Glomerular visceral epithelial cell (primary cell): ENCODE data around the gene THADA.

Experiments
- DNase-seq: peaks from one replicate; pipeline ENCODE4 v3.0.0-alpha.2; 2016; ENCODE audit errors: extremely low spot score

Gene THADA

DNA sequence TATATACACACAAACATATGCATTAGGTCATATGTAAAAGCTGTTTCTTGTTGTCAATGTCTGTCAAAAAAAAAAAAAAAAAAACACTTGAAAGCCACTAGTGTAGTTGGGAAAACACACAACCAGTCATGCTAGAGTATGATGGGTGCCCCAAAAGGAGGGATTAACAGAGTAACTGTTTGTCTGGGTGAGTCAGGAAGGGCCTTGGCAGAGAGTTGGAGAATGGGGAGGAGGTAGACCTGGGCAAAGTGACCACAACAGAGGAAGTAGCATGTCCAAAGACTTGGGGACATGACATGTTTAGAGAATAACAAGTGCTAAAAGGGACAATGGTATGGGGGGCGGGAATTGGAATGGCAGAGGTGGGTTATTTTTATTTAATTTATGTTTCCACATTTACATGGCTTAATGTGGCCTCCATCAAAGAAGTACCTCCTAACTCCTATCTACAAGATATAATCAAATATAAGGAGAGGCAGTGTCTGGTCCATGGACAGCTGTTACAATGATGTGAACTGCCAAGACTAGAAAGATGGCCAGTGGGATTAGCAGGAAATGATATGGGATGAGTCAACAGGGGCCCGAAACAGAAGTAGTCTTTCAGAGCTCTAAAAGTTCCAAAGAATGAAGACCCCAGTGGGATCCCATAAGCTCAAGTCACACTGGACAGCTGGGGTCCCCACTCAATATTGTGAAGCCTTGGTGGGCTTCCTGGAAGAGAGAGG, 269.6 kb downstream of the THADA start:
- DNase-seq: no peak

DNA sequence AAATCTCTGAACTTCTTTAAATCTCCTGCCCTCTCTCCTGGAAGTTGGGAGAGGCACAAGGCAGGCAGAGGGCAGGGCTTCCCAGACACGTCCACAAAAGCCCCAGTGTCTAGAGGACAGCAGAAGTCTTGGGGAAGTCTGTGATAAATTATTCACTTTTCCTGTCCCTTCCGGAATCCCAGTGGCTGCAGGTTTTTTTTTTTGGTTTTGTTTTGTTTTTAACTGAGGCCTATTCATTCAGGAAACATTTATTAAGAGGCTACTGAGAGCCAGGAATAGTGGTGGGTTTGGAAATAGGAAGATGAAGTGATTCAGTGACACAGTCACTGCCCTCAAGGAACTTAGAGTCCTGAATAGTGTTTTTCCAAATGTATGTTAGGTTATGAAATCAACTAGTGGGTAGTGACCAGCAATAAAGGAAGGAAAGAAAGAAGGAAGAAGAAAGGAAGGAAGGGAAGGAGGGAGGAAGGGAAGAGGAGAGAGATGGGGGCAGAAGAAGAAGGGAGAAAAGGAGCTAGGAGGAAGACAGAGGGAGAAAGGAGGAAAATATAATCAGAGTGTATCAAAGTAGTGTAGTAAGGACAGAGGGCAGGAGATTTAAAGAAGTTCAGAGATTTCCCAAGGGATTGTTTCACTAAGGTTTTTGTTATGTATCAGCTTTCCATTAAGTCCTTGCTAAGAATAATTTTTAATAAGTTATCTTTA, 270.6 kb downstream of the THADA start:
- DNase-seq: no peak

DNA sequence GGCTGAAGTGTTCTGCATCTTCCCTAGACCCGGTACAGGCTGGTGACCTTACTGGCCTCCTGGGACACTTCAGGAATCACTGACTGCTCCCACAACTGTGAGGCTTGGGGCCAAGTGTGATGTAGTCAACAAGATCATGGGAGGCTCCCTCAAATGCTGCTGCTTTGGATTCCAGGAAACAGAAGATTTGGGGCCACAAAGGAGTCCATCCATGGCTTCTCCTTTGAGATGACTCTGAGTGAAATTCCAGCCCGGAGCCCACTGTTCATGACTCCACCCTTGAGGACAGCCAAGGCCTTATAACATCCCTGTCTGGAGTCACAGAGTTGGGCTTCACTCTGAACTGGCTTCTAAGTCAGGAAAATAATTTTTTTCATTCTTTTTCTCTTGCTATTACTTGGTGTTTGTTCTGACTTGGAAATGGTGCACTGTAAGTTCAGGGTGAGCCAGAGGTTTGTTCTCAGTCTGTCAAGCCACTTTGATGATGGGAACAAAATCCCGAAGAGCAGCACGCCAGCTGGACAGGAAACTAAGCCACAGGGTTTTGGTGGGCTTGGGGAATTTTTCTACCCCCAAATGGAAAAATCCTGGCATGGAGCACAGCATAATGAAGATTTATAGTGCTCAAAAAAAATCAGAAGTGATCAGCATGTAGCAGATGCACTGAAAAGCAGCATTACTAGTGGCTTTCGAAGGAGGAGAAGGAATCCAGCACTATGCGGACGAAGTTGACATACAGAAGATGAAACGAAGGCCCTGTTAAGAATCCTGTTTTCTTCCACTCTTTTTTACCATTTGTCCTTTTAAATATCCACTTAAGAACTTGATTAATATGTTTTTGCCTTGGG, 271.4 kb downstream of the THADA start:
- DNase-seq: no peak

DNA sequence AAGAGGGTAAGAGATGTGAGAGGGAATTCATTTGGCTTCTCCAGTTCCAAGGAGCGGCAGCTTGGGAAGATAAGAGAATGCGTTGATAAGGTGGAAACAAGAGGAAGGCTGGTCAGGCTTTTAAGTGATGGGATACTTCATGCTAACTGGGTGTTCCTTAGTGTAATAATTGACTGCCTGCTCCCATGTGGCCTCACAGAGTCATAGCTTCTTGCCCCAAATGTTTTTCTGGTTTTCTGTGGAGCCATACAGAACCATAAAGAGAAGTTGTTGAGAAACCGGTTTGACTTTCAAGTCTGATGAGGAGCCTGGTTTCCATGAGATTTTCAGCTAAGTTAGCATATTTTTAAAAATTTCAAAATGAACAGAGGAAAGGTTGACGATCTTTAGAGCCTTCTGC, 272.0 kb downstream of the THADA start:
- DNase-seq: no peak

DNA sequence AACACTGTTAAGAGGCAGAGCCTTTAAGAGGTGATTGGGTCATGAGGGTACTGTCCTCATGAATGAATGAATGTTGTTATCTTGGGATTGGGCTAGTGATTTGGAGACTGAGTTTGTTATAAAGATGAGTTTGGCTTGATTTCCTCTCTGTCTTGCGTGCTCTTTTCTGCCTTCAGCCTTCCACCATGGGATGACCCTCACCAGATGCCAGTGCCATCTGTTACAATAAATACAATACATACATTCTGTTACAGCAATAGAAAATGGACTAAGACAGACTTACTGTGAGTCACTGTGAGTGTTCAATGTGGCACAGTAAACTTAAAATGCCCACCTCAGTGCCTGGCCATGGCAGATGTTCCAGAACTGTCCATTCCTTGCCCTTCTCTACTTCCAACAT, 274.4 kb downstream of the THADA start:
- DNase-seq: no peak

DNA sequence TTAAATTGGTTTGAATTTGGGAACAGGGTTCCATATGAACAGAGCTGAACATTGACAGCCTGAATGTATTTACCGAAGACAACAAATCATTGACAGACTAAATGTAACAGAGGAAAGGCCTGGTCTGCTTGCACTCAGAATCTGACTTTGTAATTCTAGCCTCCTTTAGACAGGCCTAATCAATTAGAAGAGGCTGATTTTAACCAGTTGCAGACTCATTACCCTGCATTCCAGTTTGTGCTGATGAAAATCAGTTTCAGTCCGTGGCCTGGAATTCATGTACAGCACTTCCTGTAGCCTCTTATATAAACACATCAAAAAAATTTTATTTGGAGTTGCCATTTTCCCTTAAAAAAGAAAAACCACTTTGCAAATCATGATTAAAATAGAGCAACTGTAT, 276.3 kb downstream of the THADA start:
- no peak for DNase-seq

DNA sequence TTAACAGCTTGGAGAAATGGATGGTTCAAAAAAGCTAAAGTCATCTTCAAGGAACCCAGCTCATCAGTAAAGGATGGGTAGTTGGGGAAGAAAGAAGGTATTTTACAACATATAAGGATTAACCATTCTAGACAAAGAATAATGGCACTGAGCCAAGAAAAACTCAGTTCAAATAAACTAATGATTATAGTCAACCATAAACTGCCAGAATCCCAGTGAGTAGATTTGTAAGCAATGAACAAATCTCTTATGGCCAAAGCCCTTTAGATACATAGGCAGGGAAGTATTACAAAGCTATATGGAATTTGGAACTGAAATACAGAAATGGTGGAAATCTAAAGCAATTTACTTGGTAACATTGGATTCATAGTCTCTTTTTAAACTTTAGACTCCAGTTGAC, 277.0 kb downstream of the THADA start:
- DNase-seq: no peak

DNA sequence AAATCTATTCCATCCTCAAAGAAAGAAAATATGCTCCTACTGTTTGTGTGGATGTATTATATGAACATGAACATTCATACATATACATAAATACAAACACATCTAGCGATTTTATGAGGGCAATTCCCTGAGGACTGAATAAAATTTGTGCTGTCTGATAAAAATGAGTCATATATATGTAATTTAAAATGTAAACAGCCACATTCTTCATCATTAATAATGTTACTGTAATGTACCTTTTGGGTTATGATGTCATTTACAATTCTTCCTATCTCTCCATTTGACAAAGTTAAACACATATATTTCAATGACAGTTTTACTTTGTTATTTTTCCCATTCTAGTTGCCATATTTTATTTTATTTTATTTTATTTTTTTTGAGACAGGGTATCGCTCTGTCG, 278.2 kb downstream of the THADA start:
- no peak for DNase-seq

DNA sequence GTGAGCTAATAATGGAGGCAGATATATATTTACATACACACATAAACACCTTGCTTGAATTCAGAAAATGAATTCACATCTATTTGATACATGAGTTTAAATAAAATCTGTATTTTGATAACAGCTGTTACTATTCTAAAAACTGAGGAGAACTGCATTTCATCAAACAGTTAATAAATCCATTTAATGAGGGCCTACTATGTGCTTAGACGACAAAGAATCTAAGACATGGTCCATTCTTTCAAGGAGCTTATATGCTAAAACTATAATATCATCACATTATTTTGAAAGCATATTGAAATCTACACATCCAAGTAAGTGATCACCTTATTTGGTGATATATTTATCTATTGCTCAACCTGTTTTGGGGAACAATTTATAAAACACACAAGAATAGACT, 278.6 kb downstream of the THADA start:
- DNase-seq: no peak

DNA sequence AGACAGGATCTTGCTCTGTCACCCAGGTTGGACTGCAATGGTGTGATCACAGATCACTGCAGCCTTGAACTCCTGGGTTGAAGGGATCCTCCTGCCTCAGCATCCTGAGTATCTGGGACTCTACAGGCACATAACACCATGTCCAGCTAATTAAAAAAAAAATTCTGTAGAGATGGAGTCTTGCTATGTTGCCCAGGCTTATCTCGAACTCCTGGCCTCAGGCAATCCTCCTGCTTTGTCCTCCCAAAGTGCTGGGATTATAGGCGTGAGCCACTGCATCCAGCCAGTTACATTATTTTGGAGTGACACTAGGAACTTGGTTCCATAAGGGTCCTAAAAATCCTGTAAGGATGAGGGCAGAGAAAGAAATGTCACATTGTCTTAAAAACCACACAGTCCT, 280.4 kb downstream of the THADA start:
- DNase-seq: no peak

DNA sequence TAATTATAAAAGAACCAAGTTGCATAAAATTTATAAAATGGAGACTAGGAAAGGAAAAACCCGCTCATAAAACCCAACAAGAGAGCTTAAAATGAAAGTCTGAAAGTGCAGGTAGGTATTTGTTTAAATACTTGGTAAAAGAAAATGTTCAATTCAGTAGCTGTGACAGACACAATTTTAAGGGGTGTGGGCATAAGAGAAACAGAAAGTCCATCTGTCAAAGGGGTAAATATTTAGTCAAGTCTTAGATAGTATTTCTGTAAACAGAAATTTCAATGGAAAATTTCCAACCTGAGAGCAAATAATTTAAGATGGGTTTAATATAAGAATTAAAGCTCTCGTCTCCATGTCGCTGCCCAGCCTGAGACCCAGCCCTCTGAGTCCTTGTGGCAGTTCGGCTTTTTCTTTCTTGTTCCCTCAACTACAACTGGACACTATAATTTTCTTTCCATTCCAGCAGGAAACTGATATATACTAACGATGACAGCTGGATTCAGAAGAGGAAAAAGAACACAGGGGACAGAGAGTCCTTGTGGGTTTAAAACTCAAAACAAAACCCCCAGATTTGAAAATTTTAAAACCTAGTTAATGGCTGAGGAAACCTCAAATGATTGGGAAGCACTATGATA, 281.4 kb downstream of the THADA start:
- DNase-seq: no peak

DNA sequence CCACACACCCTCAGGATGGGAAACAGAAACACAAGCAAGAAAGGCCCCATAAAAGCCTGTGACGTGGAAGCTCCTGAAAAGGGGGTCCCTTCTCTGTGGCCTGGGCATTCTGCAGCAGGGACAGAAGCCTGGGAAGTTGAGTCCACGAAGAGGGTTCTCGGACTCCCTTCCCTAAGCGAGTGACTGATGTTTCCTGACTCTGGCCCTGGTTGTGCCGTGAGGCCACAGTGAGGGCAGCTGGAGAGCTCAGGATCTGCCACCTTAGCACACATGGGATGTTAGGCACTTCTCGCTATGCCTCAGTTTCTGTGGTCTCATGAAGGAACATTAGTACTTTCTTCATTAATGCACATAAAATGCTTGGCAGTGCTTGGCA, 282.2 kb downstream of the THADA start:
- DNase-seq: no peak

DNA sequence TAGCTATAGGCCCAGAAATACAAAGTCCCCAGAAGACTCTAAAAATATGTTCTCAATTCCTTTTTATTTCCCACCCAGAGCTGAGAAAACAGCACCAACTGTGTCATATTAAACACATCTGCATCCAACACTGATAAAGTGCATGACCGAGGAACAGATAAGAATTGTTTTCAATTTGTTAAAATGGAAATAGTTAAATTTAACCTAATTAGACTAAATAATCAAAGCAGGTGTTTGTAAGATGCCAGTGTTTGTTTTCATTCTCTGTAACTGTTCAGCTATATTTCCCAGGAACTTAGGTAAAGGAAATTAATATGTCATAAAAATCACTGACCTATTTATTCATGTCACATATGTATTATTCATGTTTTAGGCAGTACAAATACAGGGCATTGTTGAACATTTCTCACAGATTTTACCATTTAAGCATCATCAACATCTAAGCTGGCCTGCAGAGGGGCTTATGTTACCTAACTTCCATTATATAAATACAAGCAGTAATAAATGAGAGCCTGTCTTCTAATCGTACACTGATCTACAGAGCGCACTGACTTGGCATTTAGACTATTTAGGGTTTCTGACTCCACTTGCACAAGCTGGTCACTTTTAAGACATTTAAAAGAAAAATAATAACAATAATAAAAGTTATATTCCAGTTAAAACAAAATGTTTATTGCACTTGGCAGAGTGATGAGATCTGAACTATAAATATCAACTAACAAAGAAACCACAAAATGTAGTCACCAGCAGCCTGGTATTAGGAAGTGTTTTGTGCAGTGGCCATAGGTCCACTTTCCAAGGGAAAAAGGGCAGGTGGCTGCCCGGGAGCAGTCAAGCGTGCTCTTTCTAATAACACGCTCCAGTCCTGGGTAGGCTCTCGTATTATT, 282.8 kb downstream of the THADA start:
- DNase-seq: peak; percentile 59

DNA sequence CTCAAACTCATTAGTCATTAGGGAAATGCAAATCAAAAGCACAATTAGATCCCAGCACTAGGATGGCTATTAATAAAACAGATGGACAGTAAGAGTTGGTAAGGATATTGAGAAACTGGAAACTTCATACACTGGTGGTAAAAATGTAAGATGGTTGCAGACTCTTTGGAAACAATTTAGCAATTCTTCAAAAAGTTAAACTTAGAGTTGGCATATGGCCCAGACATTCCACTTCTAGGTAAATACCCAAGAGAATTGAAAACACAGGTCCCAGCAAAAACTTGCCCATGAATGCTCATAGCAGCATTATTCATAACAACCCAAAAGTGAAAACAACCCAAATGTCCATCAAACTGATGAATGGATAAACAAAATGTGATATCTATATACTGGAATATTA, 284.6 kb downstream of the THADA start:
- peak; percentile 24 for DNase-seq

DNA sequence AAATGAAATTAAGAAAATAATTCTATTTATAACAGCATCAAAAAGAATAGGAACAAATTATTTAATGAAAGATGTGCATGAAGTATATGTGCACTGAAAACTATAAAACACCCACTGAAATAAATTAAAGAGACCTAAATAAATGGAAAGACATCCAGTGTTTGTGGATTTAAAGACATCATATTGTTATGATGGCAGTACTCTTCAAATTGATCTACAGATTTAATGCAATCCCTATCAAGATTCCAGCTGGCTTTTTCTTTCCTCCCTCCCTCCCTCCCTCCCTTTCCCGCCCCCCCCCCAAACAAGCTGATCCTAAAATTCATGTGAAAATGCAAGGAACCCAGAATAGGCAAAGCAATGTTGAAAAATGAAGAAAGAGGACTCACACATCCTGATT, 285.9 kb downstream of the THADA start:
- no peak for DNase-seq

DNA sequence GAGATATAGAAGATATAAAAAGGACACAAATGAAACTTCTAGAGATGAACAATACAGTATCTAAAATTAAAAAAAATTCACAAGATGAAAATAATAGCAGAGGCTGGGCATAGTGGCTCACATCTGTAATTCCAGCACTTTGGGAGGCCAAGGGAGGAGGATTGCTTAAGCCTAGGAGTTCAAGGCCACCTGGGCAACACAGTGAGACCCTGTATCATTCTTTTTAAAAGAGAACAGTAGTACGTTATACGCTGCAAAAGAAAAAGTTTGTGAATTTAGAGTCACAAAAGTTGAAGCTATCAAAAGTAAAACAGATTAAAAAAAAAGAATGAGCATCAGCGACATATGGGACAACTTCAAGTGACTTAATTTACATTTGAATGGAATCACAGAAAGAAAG, 287.9 kb downstream of the THADA start:
- DNase-seq: no peak

DNA sequence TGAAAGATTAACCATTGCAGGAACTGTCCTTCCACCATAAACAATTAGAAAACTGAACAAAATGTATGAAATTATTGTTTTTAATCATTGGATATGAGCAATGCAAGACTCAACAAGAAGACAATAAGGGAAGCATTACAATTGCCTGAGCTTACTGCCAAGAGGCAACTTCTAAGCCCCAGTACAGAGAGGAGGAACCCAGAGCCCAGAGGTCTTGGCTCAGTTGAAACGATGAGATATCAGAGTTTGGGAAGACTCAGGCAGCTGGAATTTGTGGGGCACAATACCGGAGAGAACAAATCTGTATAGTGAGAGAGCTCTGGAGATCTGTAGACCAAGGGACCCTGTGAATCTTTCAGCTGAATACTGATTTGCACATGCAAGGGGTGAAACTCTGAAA, 288.8 kb downstream of the THADA start:
- DNase-seq: no peak

DNA sequence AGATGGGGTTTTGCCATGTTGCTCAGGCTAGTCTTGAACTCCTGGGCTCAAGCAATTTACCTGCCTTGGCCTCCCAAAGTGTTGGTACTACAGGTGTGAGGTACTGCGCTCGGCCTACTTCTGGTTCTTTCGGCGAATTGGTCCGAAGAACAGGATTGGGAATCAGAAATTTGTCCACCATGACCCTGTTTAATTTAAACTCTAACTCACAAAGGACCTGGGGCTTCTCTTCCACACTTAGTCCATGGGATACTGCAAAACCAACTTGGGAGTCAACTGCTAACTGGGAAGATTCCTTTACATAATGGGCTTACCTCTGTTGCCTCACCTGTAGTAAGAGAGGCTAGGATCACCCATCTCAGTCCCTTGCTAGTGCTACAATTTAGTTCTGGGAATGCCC, 289.6 kb downstream of the THADA start:
- no peak for DNase-seq

DNA sequence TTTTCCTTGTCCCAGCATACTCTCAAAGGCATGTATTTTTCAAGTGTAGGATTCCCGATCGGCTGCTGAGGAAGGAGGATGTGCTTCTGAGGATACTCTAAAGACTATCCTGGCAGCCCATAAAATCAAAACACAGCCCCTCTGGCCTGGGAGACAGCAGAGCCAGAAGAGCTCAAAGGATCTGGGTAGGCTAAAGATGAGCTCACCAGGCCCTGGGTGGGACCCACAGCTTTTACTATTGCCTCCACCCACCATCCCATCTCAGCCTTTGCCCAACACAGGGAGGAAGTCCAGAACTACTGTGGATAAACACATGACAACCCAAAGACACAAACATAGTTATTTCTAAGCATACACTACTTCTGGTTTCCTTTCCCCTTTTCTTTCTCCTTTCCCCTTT, 290.3 kb downstream of the THADA start:
- DNase-seq: no peak

DNA sequence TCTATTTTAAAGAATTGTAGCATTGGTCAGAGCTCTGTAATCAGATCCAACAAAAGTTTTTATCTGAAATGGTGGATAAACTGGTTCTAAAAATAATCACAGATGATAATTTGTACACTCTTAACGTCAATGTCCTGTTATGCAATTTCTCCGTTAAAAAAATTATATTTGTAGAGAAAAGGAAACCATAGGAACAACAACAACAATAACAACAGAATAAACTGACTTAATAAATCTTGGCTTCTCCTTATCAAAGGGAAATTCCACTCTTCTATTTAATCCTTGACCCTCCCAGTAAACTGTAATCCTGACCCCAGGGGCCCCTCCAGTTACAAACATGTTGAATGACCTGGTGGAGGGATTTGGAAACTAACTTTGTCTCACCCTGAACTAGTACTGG, 290.8 kb downstream of the THADA start:
- DNase-seq: no peak

DNA sequence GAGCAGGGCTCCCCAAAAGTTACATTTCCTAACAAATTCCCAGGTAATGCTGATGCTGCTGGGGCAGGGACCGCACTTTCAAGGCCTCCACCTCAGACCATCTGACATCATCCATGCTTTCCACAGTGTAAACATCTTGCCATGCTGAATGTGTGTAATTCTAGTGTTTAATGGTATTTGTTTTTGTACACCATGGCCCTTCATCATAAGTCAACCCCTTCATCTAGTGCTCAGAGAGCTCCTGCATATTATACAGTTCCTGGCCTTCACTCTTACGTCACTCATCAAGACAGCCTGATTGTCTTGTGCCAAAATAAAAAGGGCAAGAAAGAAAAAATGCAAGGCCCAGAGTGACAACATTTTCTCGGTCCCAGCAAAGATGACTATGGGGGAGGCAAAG, 291.9 kb downstream of the THADA start:
- no peak for DNase-seq
